ENCODE measurements around the gene AK5.

Gene AK5

DNA sequence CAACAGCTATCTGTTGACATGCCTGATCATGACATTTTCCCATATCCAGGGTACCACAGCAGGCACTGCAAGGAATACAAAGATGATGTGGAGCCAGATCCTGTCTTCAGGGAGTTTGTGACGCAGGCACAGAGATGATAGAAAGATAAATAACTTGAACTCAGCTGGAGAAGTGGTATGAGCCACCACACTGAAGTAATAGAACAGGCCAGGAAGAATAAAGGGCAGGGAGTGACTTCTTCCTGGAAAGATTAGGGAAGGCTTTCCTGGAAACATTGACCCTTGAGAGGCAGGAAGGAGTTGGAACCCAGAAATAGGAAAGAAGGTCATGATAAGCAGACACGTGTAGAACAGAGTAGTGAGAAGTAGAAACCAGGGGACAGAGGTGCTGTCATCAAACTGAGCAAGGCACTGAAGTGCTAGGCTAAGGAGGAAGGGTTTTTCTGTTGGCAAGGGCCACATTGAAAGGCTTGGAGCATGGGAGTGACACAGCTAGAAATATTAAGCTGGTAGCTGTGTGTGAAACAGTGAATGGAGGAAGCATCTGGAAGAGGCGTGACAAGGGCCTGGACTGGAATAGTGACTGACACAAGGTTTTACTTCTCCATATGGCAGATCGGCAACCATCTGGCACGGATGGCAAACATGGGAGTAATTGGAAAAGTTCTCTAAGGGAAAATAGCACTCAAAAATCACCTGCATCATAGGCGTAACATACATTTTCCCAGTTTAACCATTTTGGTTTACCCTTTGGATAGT is 68.4 kb downstream of the AK5 start:
- DNase-seq (ENCODE audit: low spot score), result peak; percentile 24

DNA sequence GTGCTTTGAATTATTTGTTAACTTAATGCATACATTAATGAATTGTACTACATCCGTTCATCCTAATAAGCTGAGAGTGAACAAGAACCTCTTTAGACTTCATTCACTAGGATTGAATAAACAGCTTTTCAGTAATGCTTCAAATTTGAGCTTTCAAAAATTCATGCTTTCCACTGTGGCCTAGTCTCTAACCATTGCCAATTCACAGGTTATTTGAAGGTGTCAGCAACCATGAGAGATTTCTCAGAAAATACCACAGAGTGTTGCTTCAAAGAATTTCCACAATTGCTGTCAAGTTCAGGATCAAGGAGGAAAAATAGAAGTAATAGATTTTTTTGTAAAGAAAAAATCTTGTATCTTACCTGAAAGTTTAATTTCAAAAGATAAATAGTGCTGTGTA is 72.7 kb downstream of the AK5 start:
- DNase-seq (ENCODE audit: low spot score), result no peak

DNA sequence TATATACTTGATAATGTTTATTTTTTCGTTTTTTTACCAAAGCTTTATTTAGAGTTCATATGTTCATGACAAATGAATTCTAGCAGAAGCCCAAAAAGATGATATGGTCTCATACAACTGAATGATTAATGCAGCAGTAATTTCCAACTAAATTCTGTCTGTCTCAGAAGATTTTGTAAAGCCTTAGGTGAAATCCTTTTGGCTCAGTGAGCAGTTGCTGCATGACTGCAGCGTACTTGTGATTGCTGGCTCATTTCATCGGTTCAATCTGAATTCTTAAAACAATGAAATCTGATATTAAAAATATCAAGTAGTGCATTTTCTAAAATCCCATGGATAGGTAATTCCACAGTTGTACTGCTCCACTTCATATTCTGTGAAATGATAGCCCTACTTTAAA is 73.2 kb downstream of the AK5 start:
- no peak for DNase-seq (ENCODE audit: low spot score)

DNA sequence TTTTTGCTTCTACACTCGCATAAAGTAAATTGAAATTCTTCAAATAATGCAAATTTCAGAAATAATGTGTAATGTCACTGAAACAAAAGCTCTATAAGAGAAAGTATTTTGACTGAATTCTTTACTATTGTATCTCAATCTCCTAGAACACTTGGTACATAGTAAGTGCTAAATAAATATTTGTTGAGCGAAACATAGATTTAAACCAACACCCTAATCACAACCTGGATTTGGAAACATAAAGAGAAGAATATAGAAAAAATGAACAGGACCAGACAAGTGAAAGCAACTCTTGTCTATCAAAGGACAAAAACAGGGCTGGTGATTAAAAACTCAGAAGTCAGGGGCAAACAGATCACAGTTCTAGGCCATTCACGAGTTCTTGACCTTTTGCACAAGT is 74.3 kb downstream of the AK5 start:
- DNase-seq (ENCODE audit: low spot score), result no peak

DNA sequence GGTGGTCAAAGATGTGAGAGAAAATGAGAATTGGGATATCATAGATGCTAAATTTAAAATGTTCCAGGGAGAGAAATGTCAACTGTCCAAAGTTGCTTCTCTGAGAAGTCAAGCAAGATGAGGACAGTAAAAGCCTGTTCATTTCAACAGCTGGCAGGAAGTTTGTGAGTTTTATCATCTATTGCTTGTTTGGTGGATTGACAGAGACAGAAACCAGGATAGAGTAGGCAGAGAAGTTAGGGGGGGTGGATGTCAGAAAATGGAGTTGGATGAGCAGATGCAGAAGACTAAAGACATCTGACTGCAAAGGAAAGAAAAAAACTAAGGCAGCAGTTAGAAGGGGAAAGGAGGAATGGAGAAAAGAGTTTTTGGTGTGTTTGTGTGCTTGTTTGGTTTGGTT is 78.4 kb downstream of the AK5 start:
- DNase-seq (ENCODE audit: low spot score), result no peak

DNA sequence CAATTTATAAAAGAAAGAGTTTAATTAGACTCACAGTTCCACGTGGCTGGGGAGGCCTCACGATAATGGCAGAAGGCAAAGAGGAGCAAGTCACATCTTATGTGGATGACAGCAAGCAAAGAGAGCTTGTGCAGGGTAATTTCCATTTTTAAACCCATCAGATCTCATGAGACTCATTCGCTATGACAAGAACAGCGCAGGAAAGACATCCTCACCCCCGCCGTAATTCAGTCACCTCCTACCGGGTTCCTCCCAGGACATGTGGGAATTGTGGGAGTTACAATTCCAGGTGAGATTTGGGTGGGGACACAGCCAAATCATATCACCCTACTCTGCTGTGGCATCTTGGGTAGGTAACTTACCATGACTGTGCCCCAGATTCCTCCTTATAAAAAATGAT is 79.8 kb downstream of the AK5 start:
- DNase-seq (ENCODE audit: low spot score), result no peak

DNA sequence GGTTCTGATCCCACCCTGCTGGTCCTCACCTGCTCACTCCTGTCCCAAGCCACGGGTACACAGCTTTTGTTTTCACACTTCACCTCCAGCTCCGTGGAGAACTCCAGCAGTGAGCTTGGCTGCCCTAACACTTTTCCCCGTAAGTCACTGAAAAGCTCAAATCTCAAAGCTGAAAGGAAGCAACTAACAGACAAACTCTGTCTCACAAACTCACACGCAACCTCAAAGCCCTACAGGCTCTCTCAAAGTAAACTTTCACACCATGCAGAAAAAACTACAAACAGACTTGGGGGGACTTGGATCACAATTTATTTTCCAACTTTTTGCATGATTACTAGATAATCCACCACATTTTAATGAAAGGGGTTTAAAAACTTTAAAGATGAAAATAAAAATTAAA is 88.3 kb downstream of the AK5 start:
- peak; percentile 38 for DNase-seq (ENCODE audit: low spot score)

DNA sequence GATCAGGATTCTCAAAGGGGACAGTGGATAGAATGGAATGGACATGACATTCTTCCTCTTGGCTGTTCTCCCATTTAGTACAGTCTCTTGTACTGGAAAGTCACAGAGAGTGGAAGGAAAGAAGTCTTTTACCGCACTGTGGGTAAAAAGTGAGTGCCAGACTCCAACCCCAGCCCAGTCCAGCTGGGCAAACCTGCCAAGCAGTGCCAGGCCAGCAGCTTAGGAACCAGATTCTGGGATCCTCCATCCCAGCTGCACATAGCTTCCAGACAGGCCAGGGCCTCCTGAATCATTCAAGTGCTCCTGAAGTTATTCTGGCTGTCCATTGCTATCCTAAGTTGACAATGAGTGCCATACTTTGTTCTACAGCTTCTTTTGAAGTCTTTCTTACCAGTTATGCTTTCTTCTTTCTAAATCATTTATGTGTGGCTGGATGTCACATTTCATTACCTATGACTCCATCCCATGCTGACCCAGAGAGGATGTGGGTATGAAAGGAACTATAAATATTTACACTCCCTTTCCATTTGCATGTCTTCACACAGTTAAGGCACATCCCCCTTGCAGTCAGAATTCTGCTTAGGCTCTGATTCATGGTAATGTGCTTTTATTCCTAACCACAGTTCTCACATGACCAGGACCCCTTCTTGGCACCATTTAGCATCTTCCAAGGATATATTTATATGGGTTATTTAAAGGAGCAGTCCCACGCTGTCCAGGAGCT is 88.9 kb downstream of the AK5 start:
- peak; percentile 53 for DNase-seq (ENCODE audit: low spot score)

DNA sequence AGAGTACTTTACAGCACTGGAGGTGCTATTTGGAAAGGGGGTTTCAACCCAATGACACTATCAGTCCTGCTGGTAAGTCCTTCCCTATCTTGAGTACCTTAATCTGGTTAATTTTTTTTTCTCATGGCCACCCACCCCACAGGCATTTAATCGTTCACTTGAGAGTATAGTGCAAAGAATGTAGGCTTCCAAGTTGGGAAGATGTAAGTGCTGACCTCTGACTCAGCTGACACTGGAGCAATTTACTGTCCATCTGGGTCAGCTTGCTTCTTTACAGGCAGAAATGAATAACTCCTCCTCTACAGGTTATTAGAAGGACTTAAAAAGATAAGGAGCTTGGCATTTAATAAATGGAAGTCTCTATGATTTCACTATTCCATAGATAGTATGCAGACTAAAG is 89.6 kb downstream of the AK5 start:
- DNase-seq (ENCODE audit: low spot score), result no peak

DNA sequence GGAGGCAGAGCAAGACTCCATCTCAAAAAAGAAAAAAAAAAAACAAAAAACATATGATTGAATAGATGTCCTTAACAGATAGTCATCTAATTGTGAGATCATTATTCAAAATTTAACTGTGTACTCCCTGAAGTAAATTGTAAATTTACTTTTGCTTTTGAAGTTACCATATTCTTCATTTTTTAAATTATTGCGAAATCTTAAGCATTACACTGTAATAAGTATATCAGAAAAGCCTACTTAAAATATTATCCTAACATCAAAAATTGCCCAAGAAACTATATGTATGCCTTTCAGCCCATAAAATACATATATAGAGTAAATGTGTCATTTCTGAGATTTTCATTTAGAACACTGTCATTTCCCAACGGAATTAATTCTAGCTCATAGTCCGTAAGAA is 91.9 kb downstream of the AK5 start:
- DNase-seq (ENCODE audit: low spot score), result no peak

DNA sequence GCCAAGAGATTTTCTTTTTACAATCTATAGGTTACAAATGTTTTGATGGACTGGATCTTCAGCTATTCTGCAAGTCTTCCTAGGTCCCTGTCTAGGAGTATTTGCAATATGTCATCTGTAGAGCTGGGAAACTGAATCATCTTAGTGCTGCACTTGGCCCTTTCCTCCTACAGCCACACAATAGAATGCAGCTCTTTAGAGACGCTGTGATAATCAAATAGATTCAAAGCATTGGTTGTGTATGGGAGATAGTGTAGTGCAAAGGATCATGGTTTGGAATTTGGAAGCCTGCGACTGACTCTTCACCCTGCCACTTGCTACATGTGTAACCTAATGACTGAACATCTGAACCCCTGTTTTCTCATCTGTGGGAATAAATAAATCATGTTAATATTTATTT is 93.7 kb downstream of the AK5 start:
- DNase-seq (ENCODE audit: low spot score), result no peak

DNA sequence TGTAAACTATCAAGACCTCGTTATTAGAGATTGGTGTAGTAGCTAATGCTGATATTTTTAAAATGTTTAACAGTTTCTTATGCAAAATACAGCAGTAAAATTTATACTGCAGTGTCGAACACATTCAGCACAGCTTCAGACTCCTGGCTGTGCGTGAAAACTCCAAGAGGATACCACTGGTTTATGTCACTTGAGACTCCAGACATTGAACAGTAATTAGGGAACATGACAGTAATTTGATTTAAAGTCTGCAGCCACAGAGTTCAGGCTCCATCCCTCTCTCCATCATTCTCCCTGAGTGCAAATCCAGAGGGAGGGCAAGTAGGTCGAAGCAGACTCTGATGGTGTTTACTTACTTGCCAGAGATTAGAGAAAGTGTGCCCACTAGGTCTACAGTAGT is 94.2 kb downstream of the AK5 start:
- no peak for DNase-seq (ENCODE audit: low spot score)

DNA sequence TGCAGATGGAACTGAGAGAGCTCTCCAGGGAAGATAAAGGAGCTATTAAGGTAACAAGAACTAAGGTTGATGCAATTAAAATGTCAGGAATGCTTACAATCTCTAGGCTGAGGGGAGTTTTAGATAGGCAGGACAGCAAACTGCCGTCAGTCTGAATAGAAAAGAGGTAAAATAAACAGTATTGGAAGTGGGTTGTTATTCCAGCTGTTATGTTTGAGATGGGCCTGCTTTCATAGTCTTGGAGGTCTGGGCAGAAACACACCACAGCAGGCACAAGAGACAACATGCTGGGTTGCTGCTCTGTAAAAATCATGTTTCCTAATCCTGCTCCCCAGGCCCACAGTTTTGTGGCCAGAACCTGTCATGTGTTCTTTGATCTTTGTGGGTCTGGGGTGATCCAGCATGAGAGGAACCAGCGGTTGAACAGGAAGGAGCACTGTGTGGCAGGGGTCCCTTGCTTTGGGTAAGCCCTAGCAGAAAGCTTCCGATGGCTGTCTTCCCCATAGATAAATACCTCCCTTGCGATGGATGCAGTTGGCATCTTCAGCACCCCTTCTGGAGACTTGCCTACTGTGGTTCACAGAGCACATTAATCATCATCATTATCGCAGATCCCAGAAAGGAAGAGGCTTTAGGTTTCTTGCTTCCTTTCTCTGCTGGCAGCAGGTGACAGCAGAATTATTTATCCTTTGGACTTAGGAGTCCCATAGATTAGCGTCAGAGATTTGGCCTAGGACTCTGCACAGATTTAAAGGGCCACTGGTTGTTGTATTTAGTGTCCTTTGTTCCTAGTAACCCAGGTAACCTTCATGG is 97.1 kb downstream of the AK5 start:
- no peak for DNase-seq (ENCODE audit: low spot score)

DNA sequence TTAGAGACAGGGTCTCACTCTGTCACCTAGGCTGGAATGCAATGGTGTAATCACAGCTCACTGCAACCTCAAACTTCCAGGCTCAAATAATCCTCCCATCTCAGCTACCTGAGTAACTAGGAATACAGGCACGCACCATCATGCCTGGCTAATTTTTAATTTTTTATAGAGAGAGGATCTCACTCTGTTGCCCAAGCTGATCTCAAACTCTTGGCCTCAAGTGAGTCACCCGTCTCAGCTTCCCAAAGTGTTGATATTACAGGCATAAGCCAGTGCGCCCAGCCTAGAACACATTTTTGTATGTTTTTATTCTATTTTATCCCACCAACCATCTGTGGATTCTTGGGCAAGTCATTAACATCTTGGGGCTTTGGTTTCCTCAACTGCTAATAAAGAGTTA is 100.5 kb downstream of the AK5 start:
- DNase-seq (ENCODE audit: low spot score), result no peak

DNA sequence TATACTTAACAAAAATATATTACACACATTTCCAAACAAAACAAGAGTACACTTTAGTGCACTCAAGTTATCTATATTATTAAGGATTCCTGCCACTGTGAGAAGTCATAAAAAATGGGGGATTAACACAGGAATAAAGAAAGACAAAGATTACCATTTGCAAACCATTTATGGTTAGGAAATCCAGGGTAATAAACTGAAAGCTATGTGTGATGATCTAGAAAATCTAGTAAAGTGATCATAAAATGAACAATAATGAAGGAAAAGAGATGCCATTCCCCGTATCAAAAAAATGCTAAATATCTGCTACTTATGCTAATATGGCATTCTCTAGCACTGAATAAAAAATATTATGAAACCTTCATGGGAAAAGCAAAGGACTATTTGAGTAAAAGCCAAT is 101.4 kb downstream of the AK5 start:
- no peak for DNase-seq (ENCODE audit: low spot score)

DNA sequence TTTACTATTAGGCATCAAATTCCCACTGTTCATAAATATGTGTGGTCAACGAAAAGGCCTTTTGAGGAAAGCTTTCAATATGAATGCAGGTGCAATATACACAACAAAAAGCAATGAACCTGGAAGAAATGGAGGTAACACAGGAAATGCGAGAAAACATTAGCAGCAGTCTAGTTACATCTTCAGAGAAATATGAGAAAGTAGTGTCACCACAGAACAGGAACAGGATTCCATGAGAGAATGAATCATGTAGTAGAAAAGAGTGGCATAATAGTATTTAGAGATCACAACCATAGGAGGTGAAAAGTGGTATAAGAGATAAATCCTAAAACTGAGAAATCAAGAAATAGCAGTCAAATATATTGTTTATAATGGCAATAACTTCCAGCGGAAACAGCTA is 103.7 kb downstream of the AK5 start:
- DNase-seq (ENCODE audit: low spot score), result no peak

DNA sequence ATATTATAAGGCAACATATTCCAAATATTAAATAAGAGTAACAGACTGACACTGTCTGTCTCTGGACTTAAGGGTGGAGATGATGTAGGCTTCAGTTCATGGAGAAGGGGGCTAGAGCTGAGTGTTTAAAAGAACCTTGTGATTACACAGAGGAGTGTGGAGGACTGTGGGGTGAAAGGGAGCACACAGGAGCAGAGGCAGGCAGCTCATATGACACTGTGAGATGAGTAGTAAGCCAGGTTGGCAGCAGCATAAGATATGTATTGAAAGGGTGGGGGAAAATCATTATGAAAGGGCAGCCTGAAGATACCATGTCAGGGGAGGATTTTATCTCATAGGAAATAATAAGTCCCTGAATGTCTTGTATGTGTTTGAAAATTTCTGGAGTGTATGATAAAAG is 104.5 kb downstream of the AK5 start:
- peak; percentile 60 for DNase-seq (ENCODE audit: low spot score)

DNA sequence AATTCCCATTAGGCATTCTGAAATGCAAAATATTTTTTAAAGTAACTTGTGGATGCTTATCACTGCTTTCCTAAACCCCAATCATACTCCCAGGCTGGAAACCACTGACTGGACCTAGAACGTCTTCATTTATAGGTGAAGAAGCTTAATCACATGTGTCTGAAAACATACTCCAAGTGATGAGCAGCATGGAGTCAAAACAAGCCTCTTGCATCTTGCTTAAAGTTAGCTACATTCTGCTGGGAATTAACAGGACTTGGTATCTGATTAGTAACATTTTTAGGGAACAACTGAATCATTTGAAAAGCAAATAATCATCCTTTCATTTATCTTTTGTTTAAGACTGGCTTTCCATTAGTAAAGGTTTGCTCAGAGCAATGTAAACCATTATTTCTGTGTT is 105.7 kb downstream of the AK5 start:
- peak; percentile 57 for DNase-seq (ENCODE audit: low spot score)

DNA sequence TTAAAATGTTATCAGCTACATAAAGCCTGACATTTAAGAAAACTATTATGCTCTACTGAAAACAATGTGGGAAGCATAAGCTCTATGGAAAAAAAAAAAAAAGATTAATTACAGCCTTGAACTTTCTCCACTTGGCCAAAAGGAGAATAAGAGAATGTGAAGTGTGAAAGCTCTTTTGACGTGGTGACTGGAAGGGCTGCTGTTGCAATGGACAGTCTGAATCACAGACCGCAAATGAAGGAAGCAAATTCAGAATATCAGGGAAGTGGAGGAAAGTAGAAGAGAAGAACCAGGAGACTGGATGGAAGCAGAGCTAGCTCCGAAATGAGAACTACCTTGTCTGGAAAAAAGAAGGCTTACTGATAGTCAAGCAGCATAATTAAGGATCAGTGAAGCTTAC is 106.8 kb downstream of the AK5 start:
- no peak for DNase-seq (ENCODE audit: low spot score)

DNA sequence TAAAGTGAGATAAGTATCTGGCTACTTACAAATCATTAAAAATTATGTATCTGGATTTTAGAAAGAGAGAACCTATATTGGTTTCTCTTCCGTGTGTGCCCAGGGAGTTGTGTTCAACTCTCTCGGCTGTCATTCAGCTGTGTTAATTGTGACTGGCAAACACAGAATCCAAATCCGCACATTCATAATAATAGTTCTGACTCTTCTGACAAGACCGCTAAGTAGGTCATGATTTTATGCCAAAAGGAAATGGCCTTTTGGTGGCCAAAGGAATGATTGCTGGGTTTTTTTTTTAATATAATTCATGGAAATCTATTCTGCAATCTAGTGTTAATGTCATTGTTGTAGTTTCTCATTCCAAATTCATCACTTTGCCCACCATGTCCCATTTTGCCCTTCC is 110.7 kb downstream of the AK5 start:
- DNase-seq (ENCODE audit: low spot score), result no peak

DNA sequence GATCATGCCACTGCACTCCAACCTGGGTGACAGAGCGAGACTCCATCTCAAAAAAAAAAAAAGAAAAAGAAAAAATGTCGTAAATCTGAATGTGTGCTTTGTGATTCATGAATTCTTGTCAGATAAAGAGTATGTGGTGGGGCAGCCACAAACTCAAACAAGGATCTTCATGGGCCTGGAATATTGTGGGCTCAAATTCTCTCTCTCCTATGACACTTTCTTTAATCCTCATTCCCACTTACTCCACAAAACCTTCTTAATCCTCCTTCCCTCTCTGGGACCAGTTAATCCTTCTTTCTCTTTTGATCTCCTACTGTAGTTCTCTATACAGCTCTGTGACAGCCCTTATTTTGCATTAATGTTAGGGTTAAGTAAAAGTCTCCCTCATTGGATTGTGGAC is 112.3 kb downstream of the AK5 start:
- no peak for DNase-seq (ENCODE audit: low spot score)

DNA sequence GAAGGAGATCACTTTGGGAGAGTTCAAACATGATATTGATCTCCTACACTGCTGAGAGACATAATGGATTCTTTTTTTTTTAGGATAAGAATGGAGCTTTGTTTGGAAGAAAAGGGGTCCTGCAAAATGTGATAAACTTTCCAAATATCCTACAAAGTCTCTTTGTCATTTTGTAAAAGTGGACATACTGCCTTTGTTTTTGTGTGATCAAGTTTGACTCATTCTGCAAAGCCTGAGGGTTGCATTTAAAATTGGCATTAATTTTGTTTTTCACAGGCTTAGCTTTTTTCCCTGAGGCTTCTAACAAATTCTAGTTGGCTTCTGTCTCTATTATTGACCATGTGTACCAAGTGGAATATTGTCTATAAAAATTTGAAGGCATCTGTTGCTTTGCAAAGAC is 113.2 kb downstream of the AK5 start:
- peak; percentile 96 for DNase-seq (ENCODE audit: low spot score)

DNA sequence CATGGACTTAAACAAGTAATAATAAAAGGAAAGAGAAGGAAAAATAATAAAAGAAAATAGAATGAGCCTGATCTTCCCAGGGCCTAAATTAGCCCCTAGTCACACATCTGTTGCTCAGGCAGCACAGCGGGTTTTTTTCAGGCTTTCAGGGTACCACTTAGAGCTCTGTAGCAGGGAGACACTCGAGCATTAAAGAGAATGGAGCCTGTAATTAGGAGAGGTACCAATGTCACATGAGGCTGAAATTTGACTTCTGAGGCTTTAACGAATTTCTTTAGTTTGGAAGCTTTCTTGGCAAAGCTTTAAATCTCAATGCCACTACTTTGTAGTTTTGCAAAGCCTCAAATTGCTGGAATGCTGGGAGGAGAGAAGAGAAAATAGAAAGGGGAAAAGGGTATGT is 116.3 kb downstream of the AK5 start:
- no peak for DNase-seq (ENCODE audit: low spot score)

Measured in pons (tissue), 1 donor.